Stomach (tissue), 9 donors: Measurements from ENCODE around the gene CA11. TPM values are rescaled to one million over a fixed set of nuclear protein-coding genes. Genes with fewer than 3 reads are reported as not detected.

Experiments
- DNase-seq, 2 donors: peaks; one replicate each; pipeline versions ENCODE4 v3.0.0 to v3.0.0-alpha.2; 2013 to 2019
- H3K27ac ChIP-seq, 5 donors: fragments of 200-600 bp in 4 of 5; sonication (generic) in 4 of 5; one replicate each; pipeline ENCODE4 v1.5.1; 2013 to 2019; ENCODE audit warnings: mild to moderate bottlenecking in 1 of 5, moderate library complexity in 1 of 5
- H3K27me3 ChIP-seq, 3 donors: fragments of 200-600 bp; sonication (generic); one replicate each; pipeline ENCODE4 v1.5.1; 2017 to 2019; ENCODE audit warnings: mixed run types in 1 of 3
- H3K36me3 ChIP-seq, 4 donors: fragments of 200-600 bp; sonication (generic); 1 replicate in 3 of 4; 2 replicates in 1 of 4; pipeline ENCODE4 v1.5.1; 2016 to 2019
- H3K4me1 ChIP-seq, 4 donors: fragments of 200-600 bp; sonication (generic); one replicate each; pipeline ENCODE4 v1.5.1; 2016 to 2019
- H3K4me3 ChIP-seq, 4 donors: fragments of 200-600 bp; sonication (generic) in 3 of 4; one replicate each; pipeline ENCODE4 v1.5.1; 2016 to 2019; ENCODE audit warnings: mild to moderate bottlenecking in 1 of 4
- H3K9me3 ChIP-seq, 4 donors: fragments of 200-600 bp; sonication (generic); one replicate each; pipeline ENCODE4 v1.5.1; 2016 to 2019
- CTCF ChIP-seq, 7 experiments: fragments of 450-650 bp in 4 of 7; fragments of 200-600 bp in 3 of 7; sonication (generic) in 3 of 7; IDR thresholded peaks; one replicate each; pipeline ENCODE4 v1.5.1; 2016 to 2019; ENCODE audit warnings: antibody characterized with exemption in 7 of 7, control low read depth in 2 of 7, mild to moderate bottlenecking in 1 of 7
- EP300 ChIP-seq: sonication (generic); formaldehyde crosslinking; IDR thresholded peaks from one replicate; pipeline ENCODE4 v1.6.1; 2017; ENCODE audit warnings: antibody characterized with exemption
- POLR2A ChIP-seq, 4 donors: fragments of 450-650 bp; IDR thresholded peaks; one replicate each; pipeline ENCODE4 v1.6.1; 2016; ENCODE audit warnings: antibody characterized with exemption in 4 of 4, control low read depth in 2 of 4, mild to moderate bottlenecking in 1 of 4, moderate library complexity in 1 of 4
- POLR2AphosphoS5 ChIP-seq, 3 donors: sonication (generic); formaldehyde crosslinking; IDR thresholded peaks; one replicate each; pipeline ENCODE4 v1.6.1; 2016; ENCODE audit warnings: antibody characterized with exemption in 3 of 3
- WGBS, 5 donors: extraction: QIAGEN DNeasy Blood & Tissue Kit in 3 of 5; methylation state at CpG; one replicate each; pipeline versions ENCODE4 v1.1.5 to v1.1.7; 2013 to 2018; 5-methylcytosine and 5-hydroxymethylcytosine counted together
- intact Hi-C: fragments of 100-400 bp; cut with DNase I; formaldehyde crosslinking; loops from one replicate; pipeline ENCODE4 v1.15.1; 2023; ENCODE audit warnings: low total_unique reads
- polyA plus RNA-seq, 3 donors: library from polyadenylated mRNA; stranded (reverse); fragments of 200-250 nt; gene quantifications; one replicate each; pipeline ENCODE4 v1.2.3, GENCODE V29; 2013
- total RNA-seq, 5 donors: library from RNA; depleted of rRNA; stranded (reverse); fragments of >200 nt; gene quantifications; one replicate each; pipeline versions ENCODE4 v1.1.0 to v1.2.3, GENCODE V29; 2014 to 2016
- donor health status: healthy with polysubstance abuse.
- donor health status: Bipolar disorder and iron deficiency.
- donor health status: healthy.

Gene CA11
- total and polyA plus RNA-seq, 8 donors, result 1.8 to 33.0 (median 15.8) TPM; not detected in 1

- 77 to 88% (median 82%) methylated on average over 3 of the region's 3 CpGs for WGBS, 5 donors
- TF ChIP-seq POLR2A (IDR thresholded peaks at IDR 0.05), result no peak
- no peak for TF ChIP-seq POLR2AphosphoS5 (IDR thresholded peaks at IDR 0.05)
- TF ChIP-seq EP300, result no peak
- no peak for TF ChIP-seq CTCF (IDR thresholded peaks at IDR 0.05)
- H3K4me3 ChIP-seq, result no peak overlapping the region
- no peaks in the 10 kb centered on the region for H3K9me3 ChIP-seq
- H3K27ac ChIP-seq, result no peak overlapping the region
- H3K4me1 ChIP-seq, result peaks cover 4 to 46% (median 32%) of the 10 kb centered on the region in 4 donors
- no peak for DNase-seq
- no peaks in the 10 kb centered on the region for H3K27me3 ChIP-seq
- intact Hi-C loops, result no loop called here
- no peaks in the 10 kb centered on the region for H3K36me3 ChIP-seq
Measured at GRCh38 chr19:48686088-48686487, 40.1 kb upstream of the CA11 start.

- H3K27ac ChIP-seq, result no peak overlapping the region
- WGBS, 5 donors, result 56 to 68% (median 62%) methylated on average over 9 of the region's 9 CpGs
- H3K36me3 ChIP-seq, result no peaks in the 10 kb centered on the region
- TF ChIP-seq POLR2AphosphoS5 (IDR thresholded peaks at IDR 0.05) (no peak), POLR2A (IDR thresholded peaks at IDR 0.05) (no peak), EP300 (no peak), CTCF (IDR thresholded peaks at IDR 0.05) (no peak)
- H3K4me1 ChIP-seq, result peaks cover 4 to 48% (median 32%) of the 10 kb centered on the region in 4 donors
- intact Hi-C loops, result no loop called here
- no peak overlapping the region for H3K4me3 ChIP-seq
- no peaks in the 10 kb centered on the region for H3K27me3 ChIP-seq
- no peaks in the 10 kb centered on the region for H3K9me3 ChIP-seq
- DNase-seq, result peak in 1 of 2 donors; percentile 58
Measured at GRCh38 chr19:48685583-48685982, 39.6 kb upstream of the CA11 start.

- DNase-seq, result peak in 1 of 2 donors; percentile 82
- WGBS, 5 donors, result 56 to 72% (median 69%) methylated on average over 11 of the region's 11 CpGs
- Histone ChIP-seq H3K27me3 (no peaks in the 10 kb centered on the region), H3K4me3 (no peak overlapping the region), H3K36me3 (no peaks in the 10 kb centered on the region), H3K9me3 (no peaks in the 10 kb centered on the region), H3K4me1 (peaks cover 9 to 46% (median 29%) of the 10 kb centered on the region in 4 donors), H3K27ac (peak overlapping the region in 1 of 5 donors; percentile 47)
- intact Hi-C loops, result no loop called here
- TF ChIP-seq POLR2A (IDR thresholded peaks at IDR 0.05) (no peak), CTCF (IDR thresholded peaks at IDR 0.05) (no peak), EP300 (no peak), POLR2AphosphoS5 (IDR thresholded peaks at IDR 0.05) (no peak)
Measured at GRCh38 chr19:48683349-48683748, 37.4 kb upstream of the CA11 start.

GRCh38 chr19:48681127-48681470 lies 35.1 kb upstream of the CA11 start:
- intact Hi-C loops, result no loop called here
- Histone ChIP-seq H3K36me3 (no peaks in the 10 kb centered on the region), H3K4me1 (peaks cover 9 to 50% (median 31%) of the 10 kb centered on the region in 4 donors), H3K4me3 (no peak overlapping the region), H3K27me3 (no peaks in the 10 kb centered on the region), H3K9me3 (no peaks in the 10 kb centered on the region), H3K27ac (peak overlapping the region; percentile 33 to 68 (median 50))
- TF ChIP-seq CTCF (IDR thresholded peaks at IDR 0.05) (no peak), POLR2AphosphoS5 (IDR thresholded peaks at IDR 0.05) (peak in 2 of 3 donors; percentile 10 to 24)
- WGBS, 5 donors, result 22 to 60% (median 56%) methylated on average over 7 of the region's 7 CpGs
- DNase-seq, result peak; percentile 57 to 75
